ENCODE measurements around the gene OR13C3. TPM values are rescaled to one million over a fixed set of nuclear protein-coding genes. Genes with fewer than 3 reads are reported as not detected.
"Not testable (repeated sequence)": the region's sequence is repeated elsewhere in the genome, so short reads cannot be mapped to it uniquely, and the experiment has no call there.

OR13C3 gene
- total RNA-seq, 1 experiment from 2014 or later = not detected

- no peak within 1 kb of the TSS for H3K27ac ChIP-seq (ENCODE audit: low read depth, low read length, poor library complexity, severe bottlenecking)
- no peak within 1 kb of the TSS for H3K4me3 ChIP-seq (ENCODE audit: low read depth, low read length, poor library complexity, severe bottlenecking)
- ChIA-PET CTCF (no interaction called here), POLR2A (ENCODE audit: low non-redundant PET) (no interaction called here)
- no peaks in the 10 kb centered on the region for H3K27me3 ChIP-seq (replicated peaks; ENCODE audit: insufficient read depth, low read depth, low read length, poor library complexity)
- DNase-seq (ENCODE audit: low spot score) = no peak
- BruUV-seq (replicated peaks) = no TSS peak
- TF ChIP-seq EZH2 (IDR thresholded peaks at IDR 0.05; ENCODE audit: borderline replicate concordance, low read depth, low read length, poor library complexity, severe bottlenecking) (no peak), CTCF (conservative IDR thresholded peaks at IDR 0.05; ENCODE audit: low read depth, low read length) (no peak)
- H3K36me3 ChIP-seq (ENCODE audit: insufficient read depth, low read length, poor library complexity, severe bottlenecking) = no peaks in the 10 kb centered on the region
- H3K4me1 ChIP-seq (ENCODE audit: insufficient read depth, low read length, poor library complexity, severe bottlenecking) = no peaks in the 10 kb centered on the region
- no peaks in the 10 kb centered on the region for H3K9me3 ChIP-seq (ENCODE audit: low read depth, low read length, poor library complexity, severe bottlenecking)
- intact Hi-C loops (cut with micrococcal nuclease; ENCODE audit: unreplicated experiment) = no loop called here
Observed at GRCh38 chr9:104527109-104527508, 9.5 kb downstream of the OR13C3 start, which contains the start of gene OR13C4. TSS of gene OR13C4 (minus strand) at chr9:104527209. CDS start at chr9:104527209, 0 bp downstream.

- BruUV-seq (replicated peaks); POLR2A ChIA-PET (ENCODE audit: low non-redundant PET); H3K27ac ChIP-seq (ENCODE audit: low read depth, low read length, poor library complexity, severe bottlenecking); H3K4me3 ChIP-seq (ENCODE audit: low read depth, low read length, poor library complexity, severe bottlenecking); H3K9me3 ChIP-seq (ENCODE audit: low read depth, low read length, poor library complexity, severe bottlenecking); intact Hi-C loops (cut with micrococcal nuclease; ENCODE audit: unreplicated experiment); H3K4me1 ChIP-seq (ENCODE audit: insufficient read depth, low read length, poor library complexity, severe bottlenecking); CTCF ChIA-PET; H3K27me3 ChIP-seq (replicated peaks; ENCODE audit: insufficient read depth, low read depth, low read length, poor library complexity); DNase-seq (ENCODE audit: low spot score); H3K36me3 ChIP-seq (ENCODE audit: insufficient read depth, low read length, poor library complexity, severe bottlenecking): not testable (repeated sequence)
Observed at GRCh38 chr9:104520241-104520640, 16.4 kb downstream of the OR13C3 start.

GRCh38 chr9:104514901-104515300 lies 21.8 kb downstream of the OR13C3 start:
- no TSS peak for BruUV-seq (replicated peaks)
- Histone ChIP-seq H3K9me3 (ENCODE audit: low read depth, low read length, poor library complexity, severe bottlenecking) (no peaks in the 10 kb centered on the region), H3K27ac (ENCODE audit: low read depth, low read length, poor library complexity, severe bottlenecking) (no peak overlapping the region), H3K4me1 (ENCODE audit: insufficient read depth, low read length, poor library complexity, severe bottlenecking) (no peaks in the 10 kb centered on the region), H3K27me3 (replicated peaks; ENCODE audit: insufficient read depth, low read depth, low read length, poor library complexity) (no peaks in the 10 kb centered on the region), H3K4me3 (ENCODE audit: low read depth, low read length, poor library complexity, severe bottlenecking) (no peak overlapping the region), H3K36me3 (ENCODE audit: insufficient read depth, low read length, poor library complexity, severe bottlenecking) (no peaks in the 10 kb centered on the region)
- POLR2A ChIA-PET (ENCODE audit: low non-redundant PET) = no interaction called here
- CTCF ChIA-PET = no interaction called here
- DNase-seq (ENCODE audit: low spot score) = no peak
- intact Hi-C loops (cut with micrococcal nuclease; ENCODE audit: unreplicated experiment) = no loop called here
- TF ChIP-seq EZH2 (IDR thresholded peaks at IDR 0.05; ENCODE audit: borderline replicate concordance, low read depth, low read length, poor library complexity, severe bottlenecking) (no peak), CTCF (conservative IDR thresholded peaks at IDR 0.05; ENCODE audit: low read depth, low read length) (no peak)

GRCh38 chr9:104506565-104506964 lies 30.1 kb downstream of the OR13C3 start:
- ChIA-PET POLR2A (ENCODE audit: low non-redundant PET) (no interaction called here), CTCF (no interaction called here)
- no peak overlapping the region for H3K4me3 ChIP-seq (ENCODE audit: low read depth, low read length, poor library complexity, severe bottlenecking)
- TF ChIP-seq CTCF (conservative IDR thresholded peaks at IDR 0.05; ENCODE audit: low read depth, low read length) (no peak), EZH2 (IDR thresholded peaks at IDR 0.05; ENCODE audit: borderline replicate concordance, low read depth, low read length, poor library complexity, severe bottlenecking) (no peak)
- no peaks in the 10 kb centered on the region for H3K27me3 ChIP-seq (replicated peaks; ENCODE audit: insufficient read depth, low read depth, low read length, poor library complexity)
- no peak overlapping the region for H3K27ac ChIP-seq (ENCODE audit: low read depth, low read length, poor library complexity, severe bottlenecking)
- no peaks in the 10 kb centered on the region for H3K4me1 ChIP-seq (ENCODE audit: insufficient read depth, low read length, poor library complexity, severe bottlenecking)
- no peaks in the 10 kb centered on the region for H3K9me3 ChIP-seq (ENCODE audit: low read depth, low read length, poor library complexity, severe bottlenecking)
- BruUV-seq (replicated peaks) = no TSS peak
- H3K36me3 ChIP-seq (ENCODE audit: insufficient read depth, low read length, poor library complexity, severe bottlenecking) = no peaks in the 10 kb centered on the region
- intact Hi-C loops (cut with micrococcal nuclease; ENCODE audit: unreplicated experiment) = no loop called here
- DNase-seq (ENCODE audit: low spot score) = no peak
